ENCODE measurements around the gene CCDC47. TPM values are rescaled to one million over a fixed set of nuclear protein-coding genes. Genes with fewer than 3 reads are reported as not detected.

CCDC47 gene
- total RNA-seq, 1 experiment from 2014 or later = 80.5 TPM

DNA sequence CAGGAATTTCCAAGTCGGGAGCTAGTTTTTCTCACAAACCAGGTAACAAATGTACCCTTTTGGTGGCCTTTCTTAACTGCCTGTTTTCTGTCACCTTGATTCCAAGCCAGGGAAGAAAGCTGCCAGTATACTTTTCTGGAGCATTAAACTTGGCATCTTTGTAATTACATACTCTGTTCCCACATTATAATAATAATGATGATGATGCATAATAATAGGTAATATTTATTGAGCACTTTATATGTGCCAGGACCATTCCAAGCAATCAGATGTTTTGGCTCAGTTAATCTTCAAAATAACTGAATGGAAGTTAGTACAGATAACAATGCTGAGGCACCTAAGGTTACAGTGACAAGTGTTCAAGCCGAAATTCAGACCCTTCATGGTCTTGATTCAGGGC, 42.7 kb upstream of the CCDC47 start:
- Mint-ChIP-seq H3K4me1 (ENCODE audit: low read depth, unreplicated experiment) (peaks cover 29% of the 10 kb centered on the region), H3K36me3 (ENCODE audit: insufficient read depth, unreplicated experiment) (peaks cover 62% of the 10 kb centered on the region), H3K4me3 (ENCODE audit: low read depth, unreplicated experiment) (no peak overlapping the region), H3K9me3 (ENCODE audit: low read depth, unreplicated experiment) (no peaks in the 10 kb centered on the region), H3K27me3 (ENCODE audit: unreplicated experiment) (no peaks in the 10 kb centered on the region), H3K27ac (ENCODE audit: unreplicated experiment) (no peak overlapping the region)
- CTCF ChIA-PET = no interaction called here
- BruUV-seq (replicated peaks) = no TSS peak
- intact Hi-C loops (cut with micrococcal nuclease; ENCODE audit: unreplicated experiment) = no loop called here
- TF ChIP-seq, protein P1, sequence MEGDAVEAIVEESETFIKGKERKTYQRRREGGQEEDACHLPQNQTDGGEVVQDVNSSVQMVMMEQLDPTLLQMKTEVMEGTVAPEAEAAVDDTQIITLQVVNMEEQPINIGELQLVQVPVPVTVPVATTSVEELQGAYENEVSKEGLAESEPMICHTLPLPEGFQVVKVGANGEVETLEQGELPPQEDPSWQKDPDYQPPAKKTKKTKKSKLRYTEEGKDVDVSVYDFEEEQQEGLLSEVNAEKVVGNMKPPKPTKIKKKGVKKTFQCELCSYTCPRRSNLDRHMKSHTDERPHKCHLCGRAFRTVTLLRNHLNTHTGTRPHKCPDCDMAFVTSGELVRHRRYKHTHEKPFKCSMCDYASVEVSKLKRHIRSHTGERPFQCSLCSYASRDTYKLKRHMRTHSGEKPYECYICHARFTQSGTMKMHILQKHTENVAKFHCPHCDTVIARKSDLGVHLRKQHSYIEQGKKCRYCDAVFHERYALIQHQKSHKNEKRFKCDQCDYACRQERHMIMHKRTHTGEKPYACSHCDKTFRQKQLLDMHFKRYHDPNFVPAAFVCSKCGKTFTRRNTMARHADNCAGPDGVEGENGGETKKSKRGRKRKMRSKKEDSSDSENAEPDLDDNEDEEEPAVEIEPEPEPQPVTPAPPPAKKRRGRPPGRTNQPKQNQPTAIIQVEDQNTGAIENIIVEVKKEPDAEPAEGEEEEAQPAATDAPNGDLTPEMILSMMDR (IDR thresholded peaks at IDR 0.05; ENCODE audit: unreplicated experiment) = no peak
- no peak for DNase-seq

DNA sequence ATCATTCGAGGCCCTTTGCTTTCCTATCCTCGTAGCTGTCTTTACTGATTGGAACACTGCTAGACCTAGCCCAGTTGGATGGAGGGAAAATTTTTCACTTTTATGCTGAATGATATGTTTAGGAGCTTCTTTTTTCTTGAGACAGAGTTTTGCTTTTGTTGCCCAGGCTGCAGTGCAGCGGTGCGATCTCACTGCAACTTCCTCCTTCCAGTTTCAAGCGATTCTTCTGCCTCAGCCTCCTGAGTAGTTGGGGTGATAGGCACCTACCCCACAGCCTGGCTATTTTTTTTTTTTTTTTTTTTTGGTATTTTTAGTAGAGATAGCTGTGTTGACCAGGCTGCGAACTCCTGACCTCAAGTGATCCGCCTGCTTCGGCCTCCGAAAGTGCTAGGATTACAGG, 36.6 kb upstream of the CCDC47 start:
- BruUV-seq (replicated peaks) = no TSS peak

DNA sequence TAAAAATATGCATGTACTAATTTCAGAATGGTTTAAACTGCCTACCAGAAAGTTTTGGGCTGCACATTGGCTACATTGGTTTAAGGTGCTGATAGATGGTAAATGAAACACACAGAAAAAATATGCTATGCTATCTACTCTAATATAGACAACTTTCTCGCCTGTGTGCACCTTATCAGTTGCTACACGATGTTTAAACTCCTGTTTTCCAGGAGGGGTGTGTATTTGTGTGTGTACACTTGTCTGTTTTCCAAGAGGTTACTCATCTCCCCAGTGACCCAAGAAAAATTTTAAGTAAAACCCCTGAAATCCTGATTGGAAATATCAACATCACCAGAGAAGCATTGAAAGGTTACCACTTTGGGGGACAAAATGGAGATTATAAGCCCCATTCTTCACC, 32.2 kb upstream of the CCDC47 start:
- intact Hi-C loops (cut with micrococcal nuclease; ENCODE audit: unreplicated experiment) = no loop called here
- Mint-ChIP-seq H3K36me3 (ENCODE audit: insufficient read depth, unreplicated experiment) (peaks cover 36% of the 10 kb centered on the region), H3K4me1 (ENCODE audit: low read depth, unreplicated experiment) (no peaks in the 10 kb centered on the region), H3K4me3 (ENCODE audit: low read depth, unreplicated experiment) (no peak overlapping the region), H3K27ac (ENCODE audit: unreplicated experiment) (no peak overlapping the region), H3K27me3 (ENCODE audit: unreplicated experiment) (no peaks in the 10 kb centered on the region), H3K9me3 (ENCODE audit: low read depth, unreplicated experiment) (no peaks in the 10 kb centered on the region)
- CTCF ChIA-PET = no interaction called here
- no peak for DNase-seq
- no TSS peak for BruUV-seq (replicated peaks)
- TF ChIP-seq, protein P1 (IDR thresholded peaks at IDR 0.05; ENCODE audit: unreplicated experiment) = no peak

More for the DNA sequence above, 36.6 kb upstream of the CCDC47 start:
- Mint-ChIP-seq H3K27me3 (ENCODE audit: unreplicated experiment) (no peaks in the 10 kb centered on the region), H3K9me3 (ENCODE audit: low read depth, unreplicated experiment) (no peaks in the 10 kb centered on the region), H3K36me3 (ENCODE audit: insufficient read depth, unreplicated experiment) (peaks cover 40% of the 10 kb centered on the region), H3K27ac (ENCODE audit: unreplicated experiment) (no peak overlapping the region), H3K4me1 (ENCODE audit: low read depth, unreplicated experiment) (no peaks in the 10 kb centered on the region), H3K4me3 (ENCODE audit: low read depth, unreplicated experiment) (no peak overlapping the region)
- CTCF ChIA-PET = interaction anchor here (0.6 kb wide), 1 partner anchor 48 kb away, joined by 3 read pairs; no protein-coding TSS in a partner anchor
- intact Hi-C loops (cut with micrococcal nuclease; ENCODE audit: unreplicated experiment) = no loop called here
- TF ChIP-seq, protein P1 (IDR thresholded peaks at IDR 0.05; ENCODE audit: unreplicated experiment) = no peak
- no peak for DNase-seq

DNA sequence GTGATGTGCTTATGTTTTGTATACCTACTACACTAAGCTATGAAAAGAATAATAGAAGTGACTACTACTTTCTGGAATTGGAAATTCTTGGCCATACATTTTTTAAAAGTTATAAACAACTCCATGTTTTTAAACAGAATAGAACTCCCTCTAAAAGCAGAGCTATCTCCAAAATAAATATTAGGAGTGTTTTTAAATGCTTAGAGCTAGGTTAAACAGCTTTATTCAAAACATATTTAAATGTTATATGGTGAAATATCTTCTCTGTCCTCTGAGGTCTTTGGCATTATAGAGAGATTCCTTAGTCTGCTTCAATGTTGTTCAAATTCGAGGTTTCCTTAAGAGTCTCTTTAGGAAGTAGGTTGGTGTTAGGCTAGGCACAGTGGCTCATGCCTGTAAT, 30.9 kb upstream of the CCDC47 start:
- H3K36me3 Mint-ChIP-seq (ENCODE audit: insufficient read depth, unreplicated experiment) = peaks cover 39% of the 10 kb centered on the region
- intact Hi-C loops (cut with micrococcal nuclease; ENCODE audit: unreplicated experiment) = no loop called here

More for the DNA sequence above, 30.9 kb upstream of the CCDC47 start:
- no peaks in the 10 kb centered on the region for H3K4me1 Mint-ChIP-seq (ENCODE audit: low read depth, unreplicated experiment)
- no peak overlapping the region for H3K27ac Mint-ChIP-seq (ENCODE audit: unreplicated experiment)
- DNase-seq = no peak
- TF ChIP-seq, protein P1 (IDR thresholded peaks at IDR 0.05; ENCODE audit: unreplicated experiment) = no peak
- H3K4me3 Mint-ChIP-seq (ENCODE audit: low read depth, unreplicated experiment) = no peak overlapping the region
- H3K9me3 Mint-ChIP-seq (ENCODE audit: low read depth, unreplicated experiment) = no peaks in the 10 kb centered on the region
- no peaks in the 10 kb centered on the region for H3K27me3 Mint-ChIP-seq (ENCODE audit: unreplicated experiment)
- CTCF ChIA-PET = no interaction called here
- no TSS peak for BruUV-seq (replicated peaks)
